ENCODE results near the gene AKAP11.

Gene AKAP11

GRCh38 chr13:42327725-42328124 lies 55.8 kb downstream of the AKAP11 start:
- TF ChIP-seq CTCF (IDR thresholded peaks at IDR 0.05; ENCODE audit: insufficient read depth, missing control alignments): no peak
- DNase-seq (ENCODE audit: insufficient read length, low spot score) (no peak), FAIRE-seq (no peak)

GRCh38 chr13:42328672-42329071 lies 56.7 kb downstream of the AKAP11 start:
- TF ChIP-seq CTCF (IDR thresholded peaks at IDR 0.05; ENCODE audit: insufficient read depth, missing control alignments): no peak
- FAIRE-seq (no peak), DNase-seq (ENCODE audit: insufficient read length, low spot score) (no peak)

GRCh38 chr13:42329239-42329638 lies 57.3 kb downstream of the AKAP11 start:
- DNase-seq (ENCODE audit: insufficient read length, low spot score) (no peak), FAIRE-seq (no peak)
- TF ChIP-seq CTCF (IDR thresholded peaks at IDR 0.05; ENCODE audit: insufficient read depth, missing control alignments): no peak

- FAIRE-seq (no peak), DNase-seq (ENCODE audit: insufficient read length, low spot score) (no peak)
- TF ChIP-seq CTCF (IDR thresholded peaks at IDR 0.05; ENCODE audit: insufficient read depth, missing control alignments): no peak
Measured at GRCh38 chr13:42331009-42331408, 59.1 kb downstream of the AKAP11 start.

GRCh38 chr13:42333613-42334328 lies 61.8 kb downstream of the AKAP11 start:
- TF ChIP-seq CTCF (IDR thresholded peaks at IDR 0.05; ENCODE audit: insufficient read depth, missing control alignments): peak; percentile 52
- no peak for FAIRE-seq

GRCh38 chr13:42334329-42334706 lies 62.4 kb downstream of the AKAP11 start:
- FAIRE-seq (no peak), DNase-seq (ENCODE audit: insufficient read length, low spot score) (no peak)
- TF ChIP-seq CTCF (IDR thresholded peaks at IDR 0.05; ENCODE audit: insufficient read depth, missing control alignments): no peak

More at GRCh38 chr13:42333613-42334328, 61.8 kb downstream of the AKAP11 start:
- DNase-seq (ENCODE audit: insufficient read length, low spot score): no peak

GRCh38 chr13:42337808-42338600 lies 66.1 kb downstream of the AKAP11 start:
- no peak for TF ChIP-seq CTCF (IDR thresholded peaks at IDR 0.05; ENCODE audit: insufficient read depth, missing control alignments)
- no peak for FAIRE-seq
- no peak for DNase-seq (ENCODE audit: insufficient read length, low spot score)

All from D721Med (cell line).